Measurements from ENCODE around the gene TMPRSS2. TPM values are rescaled to one million over a fixed set of nuclear protein-coding genes. Genes with fewer than 3 reads are reported as not detected.

The TMPRSS2 gene
- total and polyA plus RNA-seq, 4 donors = 0.41 to 0.89 (median 0.67) TPM

GRCh38 chr21:41432562-41433460, 75.1 kb downstream of the TMPRSS2 start:
- H3K9me3 ChIP-seq (ENCODE audit: control insufficient read depth, insufficient read depth, low read length) = peaks cover 2% of the 10 kb centered on the region
- no peak for DNase-seq (ENCODE audit: low read depth in 4 of 6, low spot score in 6 of 6)
- H3K27me3 ChIP-seq (ENCODE audit: control insufficient read depth, insufficient read depth, low read length) = no peaks in the 10 kb centered on the region
- H3K36me3 ChIP-seq (ENCODE audit: control insufficient read depth, insufficient read depth, low read length) = peaks cover 5% of the 10 kb centered on the region
- H3K27ac ChIP-seq (ENCODE audit: low read depth, low read length) = no peak overlapping the region
- no peak overlapping the region for H3K4me3 ChIP-seq (ENCODE audit: low read depth, low read length)
- H3K4me1 ChIP-seq (ENCODE audit: control insufficient read depth, insufficient read depth, low read length) = no peaks in the 10 kb centered on the region
- 39% methylated on average over 2 of the region's 10 CpGs for WGBS (ENCODE audit: insufficient coverage)

GRCh38 chr21:41431788-41432548, 76.0 kb downstream of the TMPRSS2 start:
- H3K27me3 ChIP-seq (ENCODE audit: control insufficient read depth, insufficient read depth, low read length) = peaks cover 3% of the 10 kb centered on the region
- H3K4me3 ChIP-seq (ENCODE audit: low read depth, low read length) = no peak overlapping the region
- 84% methylated on average over 15 of the region's 16 CpGs for WGBS (ENCODE audit: insufficient coverage)
- DNase-seq (ENCODE audit: low read depth in 4 of 6, low spot score in 6 of 6) = no peak
- peaks cover 5% of the 10 kb centered on the region for H3K36me3 ChIP-seq (ENCODE audit: control insufficient read depth, insufficient read depth, low read length)
- H3K4me1 ChIP-seq (ENCODE audit: control insufficient read depth, insufficient read depth, low read length) = peaks cover 2% of the 10 kb centered on the region
- H3K9me3 ChIP-seq (ENCODE audit: control insufficient read depth, insufficient read depth, low read length) = peaks cover 2% of the 10 kb centered on the region
- no peak overlapping the region for H3K27ac ChIP-seq (ENCODE audit: low read depth, low read length)

DNA sequence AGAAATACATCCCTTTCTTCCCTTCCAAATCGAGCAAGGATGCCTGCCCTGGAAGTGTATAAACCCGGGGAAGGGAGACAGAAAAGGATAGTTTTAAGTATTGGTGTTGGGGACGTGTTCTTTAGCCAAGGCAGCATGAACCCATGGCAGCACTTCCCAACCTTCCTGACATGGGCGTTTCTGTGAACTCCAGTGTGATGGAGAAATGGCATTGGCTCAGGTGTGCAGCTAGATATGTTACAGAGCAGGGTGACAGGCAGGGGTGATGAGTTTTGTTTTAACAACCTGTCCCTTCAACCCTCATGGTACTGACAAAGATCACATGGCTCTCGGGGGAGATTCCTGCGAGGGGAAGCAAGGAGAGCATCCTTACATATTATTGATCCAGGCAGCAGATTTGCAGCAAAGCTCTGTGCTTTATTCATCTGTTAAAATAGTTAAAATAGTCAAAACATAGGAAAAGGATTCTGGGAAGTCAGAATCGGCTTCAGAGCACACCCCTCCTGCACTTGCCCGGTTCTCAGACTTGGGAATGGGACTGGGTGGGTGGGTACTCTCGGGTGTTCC, 78.0 kb downstream of the TMPRSS2 start:
- 77% methylated on average over 4 of the region's 9 CpGs for WGBS (ENCODE audit: insufficient coverage)
- no peaks in the 10 kb centered on the region for H3K36me3 ChIP-seq (ENCODE audit: control insufficient read depth, insufficient read depth, low read length)

GRCh38 chr21:41429305-41429704, 78.7 kb downstream of the TMPRSS2 start:
- Histone ChIP-seq H3K27ac (ENCODE audit: low read depth, low read length) (no peak overlapping the region), H3K4me3 (ENCODE audit: low read depth, low read length) (no peak overlapping the region), H3K4me1 (ENCODE audit: control insufficient read depth, insufficient read depth, low read length) (peaks cover 21% of the 10 kb centered on the region), H3K27me3 (ENCODE audit: control insufficient read depth, insufficient read depth, low read length) (peaks cover 17% of the 10 kb centered on the region), H3K36me3 (ENCODE audit: control insufficient read depth, insufficient read depth, low read length) (no peaks in the 10 kb centered on the region), H3K9me3 (ENCODE audit: control insufficient read depth, insufficient read depth, low read length) (no peaks in the 10 kb centered on the region)
- 94% methylated on average over 2 of the region's 3 CpGs for WGBS (ENCODE audit: insufficient coverage)
- DNase-seq (ENCODE audit: low read depth in 4 of 6, low spot score in 6 of 6) = no peak

More for the DNA sequence above, 78.0 kb downstream of the TMPRSS2 start:
- no peak overlapping the region for H3K4me3 ChIP-seq (ENCODE audit: low read depth, low read length)
- peaks cover 18% of the 10 kb centered on the region for H3K4me1 ChIP-seq (ENCODE audit: control insufficient read depth, insufficient read depth, low read length)
- peaks cover 17% of the 10 kb centered on the region for H3K27me3 ChIP-seq (ENCODE audit: control insufficient read depth, insufficient read depth, low read length)
- H3K27ac ChIP-seq (ENCODE audit: low read depth, low read length) = no peak overlapping the region
- H3K9me3 ChIP-seq (ENCODE audit: control insufficient read depth, insufficient read depth, low read length) = peaks cover under 1% of the 10 kb centered on the region
- DNase-seq (ENCODE audit: low read depth in 4 of 6, low spot score in 6 of 6) = no peak

GRCh38 chr21:41428847-41429246, 79.1 kb downstream of the TMPRSS2 start:
- H3K36me3 ChIP-seq (ENCODE audit: control insufficient read depth, insufficient read depth, low read length) = no peaks in the 10 kb centered on the region
- peaks cover 23% of the 10 kb centered on the region for H3K4me1 ChIP-seq (ENCODE audit: control insufficient read depth, insufficient read depth, low read length)
- DNase-seq (ENCODE audit: low read depth in 4 of 6, low spot score in 6 of 6) = no peak
- no peak overlapping the region for H3K4me3 ChIP-seq (ENCODE audit: low read depth, low read length)
- H3K27ac ChIP-seq (ENCODE audit: low read depth, low read length) = no peak overlapping the region
- 90% methylated on average over 5 of the region's 6 CpGs for WGBS (ENCODE audit: insufficient coverage)
- H3K27me3 ChIP-seq (ENCODE audit: control insufficient read depth, insufficient read depth, low read length) = peaks cover 17% of the 10 kb centered on the region
- no peaks in the 10 kb centered on the region for H3K9me3 ChIP-seq (ENCODE audit: control insufficient read depth, insufficient read depth, low read length)

DNA sequence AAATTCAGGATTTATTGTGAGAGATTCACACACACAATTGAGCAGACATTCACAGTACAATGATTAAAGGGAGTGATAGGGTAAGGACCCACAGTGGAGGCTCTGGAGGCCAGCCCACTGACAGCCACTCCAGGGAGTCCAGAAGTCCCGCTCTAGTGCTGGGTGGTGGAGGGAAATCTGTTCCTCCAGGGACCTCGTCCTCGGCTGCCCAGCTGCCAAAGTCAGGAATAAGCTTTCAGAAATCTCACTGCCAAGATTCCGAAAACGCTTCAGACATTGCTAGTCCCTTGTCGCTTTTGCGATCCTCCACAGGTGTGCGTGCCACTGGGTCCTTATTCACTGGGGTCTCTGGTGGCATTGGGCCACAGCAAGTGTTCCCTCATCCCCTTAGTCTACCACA, 79.6 kb downstream of the TMPRSS2 start:
- Histone ChIP-seq H3K27ac (ENCODE audit: low read depth, low read length) (no peak overlapping the region), H3K4me1 (ENCODE audit: control insufficient read depth, insufficient read depth, low read length) (peaks cover 23% of the 10 kb centered on the region), H3K36me3 (ENCODE audit: control insufficient read depth, insufficient read depth, low read length) (no peaks in the 10 kb centered on the region), H3K27me3 (ENCODE audit: control insufficient read depth, insufficient read depth, low read length) (peaks cover 17% of the 10 kb centered on the region), H3K4me3 (ENCODE audit: low read depth, low read length) (no peak overlapping the region), H3K9me3 (ENCODE audit: control insufficient read depth, insufficient read depth, low read length) (no peaks in the 10 kb centered on the region)
- 95% methylated on average over 8 of the region's 8 CpGs for WGBS (ENCODE audit: insufficient coverage)
- DNase-seq (ENCODE audit: low read depth in 4 of 6, low spot score in 6 of 6) = no peak

DNA sequence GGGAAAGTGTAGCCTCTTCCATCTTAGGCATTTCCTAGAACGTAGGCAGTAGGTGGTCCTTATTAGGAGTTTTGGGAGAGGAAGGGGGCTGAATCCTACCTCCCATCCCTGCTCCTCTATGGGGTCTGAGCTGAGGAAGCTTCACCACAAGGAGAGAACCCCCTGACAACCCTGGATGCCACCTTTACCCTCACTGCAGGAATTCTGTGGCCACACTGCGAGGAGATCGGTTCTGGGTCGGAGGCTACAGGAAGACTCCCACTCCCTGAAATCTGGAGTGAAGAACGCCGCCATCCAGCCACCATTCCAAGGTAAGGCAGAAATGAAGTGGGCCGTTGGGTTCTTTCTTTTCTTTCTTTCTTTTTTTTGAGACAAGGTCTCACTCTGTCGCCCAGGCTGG, 80.4 kb downstream of the TMPRSS2 start:
- H3K27ac ChIP-seq (ENCODE audit: low read depth, low read length) = no peak overlapping the region
- peaks cover 17% of the 10 kb centered on the region for H3K27me3 ChIP-seq (ENCODE audit: control insufficient read depth, insufficient read depth, low read length)
- no peak for DNase-seq (ENCODE audit: low read depth in 4 of 6, low spot score in 6 of 6)
- H3K36me3 ChIP-seq (ENCODE audit: control insufficient read depth, insufficient read depth, low read length) = no peaks in the 10 kb centered on the region
- H3K4me1 ChIP-seq (ENCODE audit: control insufficient read depth, insufficient read depth, low read length) = peaks cover 23% of the 10 kb centered on the region
- no peak overlapping the region for H3K4me3 ChIP-seq (ENCODE audit: low read depth, low read length)
- whole genome bisulfite sequencing (ENCODE audit: insufficient coverage) = 100% methylated on average over 2 of the region's 8 CpGs
- no peaks in the 10 kb centered on the region for H3K9me3 ChIP-seq (ENCODE audit: control insufficient read depth, insufficient read depth, low read length)

- peak in 3 of 6 donors; percentile 2 to 39 (median 9) for DNase-seq (ENCODE audit: low read depth in 4 of 6, low spot score in 6 of 6)
- Histone ChIP-seq H3K9me3 (ENCODE audit: control insufficient read depth, insufficient read depth, low read length) (no peaks in the 10 kb centered on the region), H3K4me1 (ENCODE audit: control insufficient read depth, insufficient read depth, low read length) (peaks cover 23% of the 10 kb centered on the region), H3K36me3 (ENCODE audit: control insufficient read depth, insufficient read depth, low read length) (no peaks in the 10 kb centered on the region), H3K27ac (ENCODE audit: low read depth, low read length) (no peak overlapping the region), H3K4me3 (ENCODE audit: low read depth, low read length) (peak overlapping the region; percentile 76), H3K27me3 (ENCODE audit: control insufficient read depth, insufficient read depth, low read length) (peaks cover 17% of the 10 kb centered on the region)
- WGBS (ENCODE audit: insufficient coverage) = 14% methylated on average over 33 of the region's 41 CpGs
Measured at GRCh38 chr21:41426676-41427404, 81.1 kb downstream of the TMPRSS2 start.

Data from spinal cord (tissue), 10 donors.